SK-N-SH (cell line): Measurements from ENCODE around the gene ISL2. TPM values are rescaled to one million over a fixed set of nuclear protein-coding genes. Genes with fewer than 3 reads are reported as not detected.

Experiments used
- CTCF ChIA-PET: fragments of 300-600, 350-600 bp; formaldehyde crosslinking; extraction: SDS; loops from one replicate; lab custom pipeline; 2021; lab: Yijun Ruan, JAX
- POLR2A ChIA-PET: fragments of 350-600 bp; sonication (Branson Sonifier 250); formaldehyde crosslinking; extraction: SDS; loops from one replicate; lab custom pipeline; 2020; ENCODE audit warnings: antibody characterized with exemption, inconsistent platforms; lab: Yijun Ruan, JAX
- DNase-seq: peaks from one replicate; pipeline ENCODE4 v3.0.0; 2012
- H2AFZ ChIP-seq: fragments of 200-600 bp; sonication (generic); 2 replicates; pipeline ENCODE4 v1.8.1; 2016; ENCODE audit warnings: antibody characterized with exemption, mild to moderate bottlenecking, low read depth
- H3F3A ChIP-seq: fragments of 200-600 bp; sonication (generic); replicated peaks from 2 replicates; pipeline ENCODE3; 2016; ENCODE audit warnings: antibody characterized with exemption, mild to moderate bottlenecking; ENCODE audit not compliant: insufficient read depth
- H3K27ac ChIP-seq, 2 experiments: fragments of 200-500 bp in 1 of 2; fragments of 200-600 bp in 1 of 2; sonication (Bioruptor generic) in 1 of 2; sonication (generic), shearing (Covaris generic) in 1 of 2; 2 replicates each; pipeline versions ENCODE4 v1.5.1 to v1.6.1; 2014 to 2016; ENCODE audit warnings: low read depth in 2 of 2, inconsistent platforms in 1 of 2, low read length in 1 of 2, mild to moderate bottlenecking in 1 of 2, mixed read lengths in 1 of 2
- H3K27me3 ChIP-seq: fragments of 200-600 bp; sonication (generic), shearing (Covaris generic); 2 replicates; pipeline ENCODE4 v1.6.1; 2016; ENCODE audit warnings: mixed run types; ENCODE audit not compliant: insufficient read depth
- H3K36me3 ChIP-seq, 2 experiments: fragments of 200-500 bp in 1 of 2; fragments of 200-600 bp in 1 of 2; sonication (Bioruptor generic) in 1 of 2; sonication (generic) in 1 of 2; replicated peaks in 1 of 2; 2 replicates each; pipeline versions ENCODE3 to v1.5.1; 2014 to 2016; ENCODE audit warnings: low read length in 1 of 2, mild to moderate bottlenecking in 1 of 2; ENCODE audit not compliant: insufficient read depth in 2 of 2, control insufficient read depth in 1 of 2
- H3K4me1 ChIP-seq, 2 experiments: fragments of 200-500 bp in 1 of 2; fragments of 200-600 bp in 1 of 2; sonication (Bioruptor generic) in 1 of 2; sonication (generic), shearing (Covaris generic) in 1 of 2; 2 replicates each; pipeline versions ENCODE4 v1.5.1 to v1.6.1; 2014 to 2016; ENCODE audit warnings: low read depth in 1 of 2, low read length in 1 of 2, mixed run types in 1 of 2; ENCODE audit not compliant: insufficient read depth in 2 of 2, control insufficient read depth in 1 of 2
- H3K4me2 ChIP-seq: fragments of 200-600 bp; sonication (generic), shearing (Covaris generic); 2 replicates; pipeline ENCODE4 v1.6.1; 2017; ENCODE audit warnings: mixed run types
- H3K4me3 ChIP-seq, 2 experiments: fragments of 200-500 bp in 1 of 2; fragments of 200-600 bp in 1 of 2; sonication (Bioruptor generic) in 1 of 2; sonication (generic), shearing (Covaris generic) in 1 of 2; 2 replicates each; pipeline versions ENCODE4 v1.5.1 to v1.8.1; 2014 to 2016; ENCODE audit warnings: low read depth in 2 of 2, inconsistent platforms in 1 of 2, low read length in 1 of 2, mild to moderate bottlenecking in 1 of 2, mixed read lengths in 1 of 2, moderate library complexity in 1 of 2
- H3K79me2 ChIP-seq: fragments of 200-600 bp; sonication (generic); 2 replicates; pipeline ENCODE4 v1.8.1; 2017; ENCODE audit warnings: mild to moderate bottlenecking; ENCODE audit not compliant: insufficient read depth
- H3K9ac ChIP-seq: fragments of 200-600 bp; sonication (generic); 2 replicates; pipeline ENCODE4 v1.6.1; 2017; ENCODE audit warnings: mixed run types
- H3K9me2 ChIP-seq: fragments of 200-600 bp; sonication (generic); 2 replicates; pipeline ENCODE4 v1.6.1; 2017; ENCODE audit warnings: mixed run types
- H3K9me3 ChIP-seq: fragments of 200-600 bp; sonication (generic); 2 replicates; pipeline ENCODE4 v1.6.1; 2017; ENCODE audit warnings: mixed run types, mild to moderate bottlenecking, moderate library complexity
- H4K20me1 ChIP-seq: fragments of 200-600 bp; sonication (generic); 2 replicates; pipeline ENCODE4 v1.6.1; 2017; ENCODE audit warnings: mild to moderate bottlenecking, mixed run types; ENCODE audit not compliant: insufficient read depth
- CHD2 ChIP-seq: fragments of 150-350 bp; IDR thresholded peaks from 2 replicates; pipeline ENCODE4 v1.6.1; 2018; ENCODE audit warnings: low read length; ENCODE audit not compliant: partially characterized antibody
- ELF1 ChIP-seq: IDR thresholded peaks from 2 replicates; pipeline ENCODE4 v1.4.0; 2012
- EP300 ChIP-seq, 2 experiments: IDR thresholded peaks; 2 replicates each; pipeline versions ENCODE4 v1.4.0 to v1.6.1; 2012; ENCODE audit warnings: borderline replicate concordance in 1 of 2, low read depth in 1 of 2, low read length in 1 of 2
- FOSL2 ChIP-seq: IDR thresholded peaks from 2 replicates; pipeline ENCODE4 v1.4.0; 2012; ENCODE audit warnings: low read depth, mild to moderate bottlenecking, moderate library complexity, borderline replicate concordance
- FOXJ3 ChIP-seq: sonication (generic); formaldehyde crosslinking; IDR thresholded peaks from 2 replicates; pipeline ENCODE4 v1.5.1; 2020; ENCODE audit warnings: mild to moderate bottlenecking, missing genetic modification reagents
- GATA2 ChIP-seq: sonication (generic); formaldehyde crosslinking; IDR thresholded peaks from 2 replicates; pipeline ENCODE4 v1.5.0; 2020; ENCODE audit warnings: mild to moderate bottlenecking, missing genetic modification reagents
- NFIC ChIP-seq: IDR thresholded peaks from 2 replicates; pipeline ENCODE4 v1.4.0; 2012; ENCODE audit warnings: borderline replicate concordance
- RFX5 ChIP-seq: IDR thresholded peaks from 2 replicates; pipeline ENCODE4 v1.6.1; 2012; ENCODE audit warnings: mild to moderate bottlenecking, improper control_type of control experiment, low read length
- RXRA ChIP-seq: IDR thresholded peaks from 2 replicates; pipeline ENCODE4 v1.4.0; 2012; ENCODE audit warnings: low read depth, mild to moderate bottlenecking, borderline replicate concordance
- SIN3A ChIP-seq: IDR thresholded peaks from 2 replicates; pipeline ENCODE4 v1.6.1; 2012; ENCODE audit warnings: low read depth, mild to moderate bottlenecking, low read length, moderate library complexity, borderline replicate concordance
- SMC3 ChIP-seq: IDR thresholded peaks from 2 replicates; pipeline ENCODE4 v1.6.1; 2012; ENCODE audit warnings: low read depth, low read length, improper control_type of control experiment
- TAF1 ChIP-seq: IDR thresholded peaks from 2 replicates; pipeline ENCODE4 v1.6.1; 2012; ENCODE audit warnings: low read depth, mild to moderate bottlenecking, low read length, moderate library complexity, borderline replicate concordance
- TCF12 ChIP-seq: IDR thresholded peaks from 2 replicates; pipeline ENCODE4 v1.4.0; 2012
- WGBS: methylation state at CpG from one replicate; pipeline ENCODE4 v1.1.6; 2017; ENCODE audit warnings: low lambda C conversion rate; 5-methylcytosine and 5-hydroxymethylcytosine counted together
- polyA plus RNA-seq, 3 experiments: library from polyadenylated mRNA; depleted of rRNA; stranded (reverse); fragments of >200 nt; gene quantifications; 2 replicates each; pipeline ENCODE4 v1.2.3, GENCODE V29; 2012
- TF ChIP-seq, protein P1 (sequence below): fragments of 200-600 bp; sonication (generic); IDR thresholded peaks from 2 replicates; pipeline ENCODE4 v1.6.1; 2017; ENCODE audit warnings: antibody characterized with exemption, mild to moderate bottlenecking, moderate library complexity
- TF ChIP-seq, protein P2 (sequence below): IDR thresholded peaks from 2 replicates; pipeline ENCODE4 v1.6.1; 2012; ENCODE audit warnings: mild to moderate bottlenecking, low read depth, low read length, moderate library complexity

ISL2 gene
- polyA plus RNA-seq, 1 of the 3 experiments (the other 2 are of a cell fraction) = 6.0 TPM

DNA sequence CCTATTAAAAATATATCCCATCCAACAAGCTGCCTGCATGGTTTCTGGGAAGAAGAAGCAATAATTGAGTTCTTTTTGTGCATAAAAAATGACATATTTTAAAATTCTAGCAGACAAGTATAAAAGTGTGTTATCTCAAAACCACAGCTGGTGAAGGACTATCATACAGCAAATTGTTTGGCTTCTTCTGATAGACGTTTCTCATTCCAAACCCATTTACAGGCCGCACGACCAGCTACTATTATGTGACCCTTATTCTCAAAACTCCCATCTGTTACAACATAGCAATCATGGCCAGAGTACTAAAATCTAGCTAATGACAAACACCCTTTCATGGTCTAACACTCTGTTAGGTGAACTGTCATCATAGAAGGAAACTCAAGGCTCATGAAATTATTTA, 47.0 kb upstream of the ISL2 start:
- DNase-seq = no peak
- H3K27me3 ChIP-seq = no peaks in the 10 kb centered on the region
- WGBS = 92% methylated on average over 3 of the region's 3 CpGs
- H2AFZ ChIP-seq = no peak overlapping the region
- H3K4me1 ChIP-seq = peaks cover 0 to 8% of the 10 kb centered on the region in 2 experiments; a peak in 3 of 4 replicates
- H3K36me3 ChIP-seq = peaks cover 15 to 24% of the 10 kb centered on the region in 2 experiments
- peaks cover under 1% of the 10 kb centered on the region; the same call in 1 of the 2 replicates for H4K20me1 ChIP-seq
- H3K9me3 ChIP-seq = no peaks in the 10 kb centered on the region
- H3F3A ChIP-seq = peaks cover 8% of the 10 kb centered on the region
- no peak overlapping the region for H3K27ac ChIP-seq
- no peak overlapping the region for H3K9ac ChIP-seq
- H3K4me2 ChIP-seq = no peak overlapping the region
- no peak overlapping the region for H3K4me3 ChIP-seq
- ChIA-PET POLR2A (no interaction called here), CTCF (interaction anchor here (1.2 kb wide), 1 partner anchor 18 kb away, joined by 4 read pairs; no protein-coding TSS in a partner anchor)
- H3K79me2 ChIP-seq = peaks cover 49% of the 10 kb centered on the region
- no peak for TF ChIP-seq RFX5
- no peak for TF ChIP-seq NFIC
- no peak for TF ChIP-seq GATA2 (CRISPR knock-in tag)
- TF ChIP-seq ELF1 = no peak
- no peak for TF ChIP-seq EP300 (IDR thresholded peaks at IDR 0.05; ENCODE audit: borderline replicate concordance in 1 of 2, low read depth in 1 of 2, low read length in 1 of 2)
- no peak for TF ChIP-seq SMC3
- no peak for TF ChIP-seq CHD2
- no peak for TF ChIP-seq RXRA
- no peak for TF ChIP-seq TCF12
- TF ChIP-seq, protein P1, sequence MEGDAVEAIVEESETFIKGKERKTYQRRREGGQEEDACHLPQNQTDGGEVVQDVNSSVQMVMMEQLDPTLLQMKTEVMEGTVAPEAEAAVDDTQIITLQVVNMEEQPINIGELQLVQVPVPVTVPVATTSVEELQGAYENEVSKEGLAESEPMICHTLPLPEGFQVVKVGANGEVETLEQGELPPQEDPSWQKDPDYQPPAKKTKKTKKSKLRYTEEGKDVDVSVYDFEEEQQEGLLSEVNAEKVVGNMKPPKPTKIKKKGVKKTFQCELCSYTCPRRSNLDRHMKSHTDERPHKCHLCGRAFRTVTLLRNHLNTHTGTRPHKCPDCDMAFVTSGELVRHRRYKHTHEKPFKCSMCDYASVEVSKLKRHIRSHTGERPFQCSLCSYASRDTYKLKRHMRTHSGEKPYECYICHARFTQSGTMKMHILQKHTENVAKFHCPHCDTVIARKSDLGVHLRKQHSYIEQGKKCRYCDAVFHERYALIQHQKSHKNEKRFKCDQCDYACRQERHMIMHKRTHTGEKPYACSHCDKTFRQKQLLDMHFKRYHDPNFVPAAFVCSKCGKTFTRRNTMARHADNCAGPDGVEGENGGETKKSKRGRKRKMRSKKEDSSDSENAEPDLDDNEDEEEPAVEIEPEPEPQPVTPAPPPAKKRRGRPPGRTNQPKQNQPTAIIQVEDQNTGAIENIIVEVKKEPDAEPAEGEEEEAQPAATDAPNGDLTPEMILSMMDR = no peak
- TF ChIP-seq SIN3A = no peak
- TF ChIP-seq, protein P2, sequence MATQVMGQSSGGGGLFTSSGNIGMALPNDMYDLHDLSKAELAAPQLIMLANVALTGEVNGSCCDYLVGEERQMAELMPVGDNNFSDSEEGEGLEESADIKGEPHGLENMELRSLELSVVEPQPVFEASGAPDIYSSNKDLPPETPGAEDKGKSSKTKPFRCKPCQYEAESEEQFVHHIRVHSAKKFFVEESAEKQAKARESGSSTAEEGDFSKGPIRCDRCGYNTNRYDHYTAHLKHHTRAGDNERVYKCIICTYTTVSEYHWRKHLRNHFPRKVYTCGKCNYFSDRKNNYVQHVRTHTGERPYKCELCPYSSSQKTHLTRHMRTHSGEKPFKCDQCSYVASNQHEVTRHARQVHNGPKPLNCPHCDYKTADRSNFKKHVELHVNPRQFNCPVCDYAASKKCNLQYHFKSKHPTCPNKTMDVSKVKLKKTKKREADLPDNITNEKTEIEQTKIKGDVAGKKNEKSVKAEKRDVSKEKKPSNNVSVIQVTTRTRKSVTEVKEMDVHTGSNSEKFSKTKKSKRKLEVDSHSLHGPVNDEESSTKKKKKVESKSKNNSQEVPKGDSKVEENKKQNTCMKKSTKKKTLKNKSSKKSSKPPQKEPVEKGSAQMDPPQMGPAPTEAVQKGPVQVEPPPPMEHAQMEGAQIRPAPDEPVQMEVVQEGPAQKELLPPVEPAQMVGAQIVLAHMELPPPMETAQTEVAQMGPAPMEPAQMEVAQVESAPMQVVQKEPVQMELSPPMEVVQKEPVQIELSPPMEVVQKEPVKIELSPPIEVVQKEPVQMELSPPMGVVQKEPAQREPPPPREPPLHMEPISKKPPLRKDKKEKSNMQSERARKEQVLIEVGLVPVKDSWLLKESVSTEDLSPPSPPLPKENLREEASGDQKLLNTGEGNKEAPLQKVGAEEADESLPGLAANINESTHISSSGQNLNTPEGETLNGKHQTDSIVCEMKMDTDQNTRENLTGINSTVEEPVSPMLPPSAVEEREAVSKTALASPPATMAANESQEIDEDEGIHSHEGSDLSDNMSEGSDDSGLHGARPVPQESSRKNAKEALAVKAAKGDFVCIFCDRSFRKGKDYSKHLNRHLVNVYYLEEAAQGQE = no peak
- TF ChIP-seq FOSL2 = no peak
- no peak for TF ChIP-seq FOXJ3
- TF ChIP-seq TAF1 = no peak
- H3K9me2 ChIP-seq = no peaks in the 10 kb centered on the region
